HepG2 (cell line): ENCODE results near the gene CARHSP1. TPM values are rescaled to one million over a fixed set of nuclear protein-coding genes. Genes with fewer than 3 reads are reported as not detected.

Experiments
- AKNA ChIP-seq: sonication (generic); formaldehyde crosslinking; IDR thresholded peaks from 2 replicates; pipeline ENCODE4 v1.4.0; 2020; ENCODE audit warnings: missing genetic modification reagents, borderline replicate concordance
- ATRX ChIP-seq: sonication (generic); formaldehyde crosslinking; IDR thresholded peaks from 2 replicates; pipeline ENCODE4 v1.4.0; 2020; ENCODE audit warnings: missing genetic modification reagents, borderline replicate concordance
- ETV5 ChIP-seq: IDR thresholded peaks from 2 replicates; pipeline ENCODE4 v1.6.1; 2018; ENCODE audit warnings: missing biosample characterization, missing genetic modification reagents, inconsistent platforms, borderline replicate concordance
- NFAT5 ChIP-seq: sonication (generic); formaldehyde crosslinking; IDR thresholded peaks from 2 replicates; pipeline ENCODE4 v1.4.0; 2020; ENCODE audit warnings: missing genetic modification reagents
- NFKB2 ChIP-seq: sonication (generic); formaldehyde crosslinking; IDR thresholded peaks from 2 replicates; pipeline ENCODE4 v1.4.0; 2020; ENCODE audit warnings: missing genetic modification reagents, borderline replicate concordance
- RFX3 ChIP-seq: IDR thresholded peaks from 2 replicates; pipeline ENCODE4 v1.6.1; 2016; ENCODE audit warnings: missing biosample characterization, missing genetic modification reagents
- TBL1XR1 ChIP-seq: fragments of 150-350 bp; IDR thresholded peaks from 2 replicates; pipeline ENCODE4 v1.6.1; 2014; ENCODE audit warnings: borderline replicate concordance, low read length; ENCODE audit not compliant: partially characterized antibody
- ZNF138 ChIP-seq: sonication (generic); formaldehyde crosslinking; IDR thresholded peaks from 2 replicates; pipeline ENCODE4 v1.5.0; 2020; ENCODE audit warnings: mild to moderate bottlenecking, low read depth, missing genetic modification reagents
- ZNF253 ChIP-seq: sonication (generic); formaldehyde crosslinking; IDR thresholded peaks from 2 replicates; pipeline ENCODE4 v1.8.0; 2022; ENCODE audit warnings: mild to moderate bottlenecking, missing genetic modification reagents, borderline replicate concordance
- ZNF597 ChIP-seq: sonication (generic); formaldehyde crosslinking; IDR thresholded peaks from 2 replicates; pipeline ENCODE4 v1.5.0; 2020; ENCODE audit warnings: missing genetic modification reagents
- ZNF800 ChIP-seq: sonication (generic); formaldehyde crosslinking; IDR thresholded peaks from 2 replicates; pipeline ENCODE4 v1.4.0; 2020; ENCODE audit warnings: missing genetic modification reagents
- ZSCAN29 ChIP-seq: sonication (generic); formaldehyde crosslinking; conservative IDR thresholded peaks from 2 replicates; pipeline ENCODE4 v1.4.0; 2020; ENCODE audit warnings: mild to moderate bottlenecking, missing genetic modification reagents
- polyA plus RNA-seq, 8 experiments: library from polyadenylated mRNA; depleted of rRNA in 3 of 8; stranded (reverse) in 7 of 8; unstranded in 1 of 8; fragments of >200 nt; fragmentation: Illumina TruSeq in 4 of 8; extraction: Trizol in 4 of 8; gene quantifications; 2 replicates each; pipeline versions ENCODE4 v1.2.1 to v1.2.3, GENCODE V29; 2011 to 2016; ENCODE audit warnings: low read depth in 4 of 8, missing spikeins in 1 of 8, mixed read lengths in 1 of 8; ENCODE audit not compliant: insufficient read depth in 1 of 8
- total RNA-seq, 5 experiments: library from RNA; depleted of rRNA; stranded (reverse); fragments of >200 nt; fragmentation: Illumina TruSeq; extraction: Trizol; gene quantifications; 2 replicates each; pipeline ENCODE4 v1.2.3, GENCODE V29; 2016; ENCODE audit warnings: low read depth in 1 of 5

The CARHSP1 gene
- total and polyA plus RNA-seq, 2 of the 13 experiments (the other 11 are each of a cell fraction or from before 2014, with no cell fraction given): 173 to 345 TPM

- TF ChIP-seq ZNF253 (CRISPR knock-in tag): no peak
- TF ChIP-seq ZNF800 (CRISPR knock-in tag): no peak; the same call in 1 of the 2 replicates
- TF ChIP-seq TBL1XR1: peak; percentile 28
- TF ChIP-seq RFX3: no peak; the same call in 1 of the 2 replicates
- no peak for TF ChIP-seq ETV5
- TF ChIP-seq ZNF597 (CRISPR knock-in tag): no peak
- no peak for TF ChIP-seq AKNA (CRISPR knock-in tag)
- no peak; the same call in 1 of the 2 replicates for TF ChIP-seq ZNF138
- TF ChIP-seq ZSCAN29 (CRISPR knock-in tag): no peak
- TF ChIP-seq NFKB2 (CRISPR knock-in tag): no peak; the same call in 1 of the 2 replicates
- no peak for TF ChIP-seq NFAT5 (CRISPR knock-in tag)
- no peak for TF ChIP-seq ATRX
Observed at GRCh38 chr16:8866118-8866883, 2.5 kb downstream of the CARHSP1 start (continued).
